Astrocyte (in vitro differentiated cells and primary cell): ENCODE data around the gene VAV2. TPM values are rescaled to one million over a fixed set of nuclear protein-coding genes. Genes with fewer than 3 reads are reported as not detected.

Experiments
- DNase-seq: peaks from one replicate; pipeline ENCODE4 v3.0.0-alpha.2; 2010; ENCODE audit warnings: low read depth
- FAIRE-seq: peaks from 2 replicates; lab custom pipeline; 2011; peaks lifted over from hg19 to GRCh38; lab: Jason Lieb, UNC
- H2AFZ ChIP-seq: 2 replicates; pipeline ENCODE4 v1.6.0; 2012; ENCODE audit warnings: low read depth, low read length, inconsistent platforms
- H3K27ac ChIP-seq: 2 replicates; pipeline ENCODE4 v1.5.1; 2011; ENCODE audit warnings: low read depth, low read length, inconsistent platforms
- H3K27me3 ChIP-seq: 2 replicates; pipeline ENCODE4 v1.6.0; 2011; ENCODE audit warnings: low read length, inconsistent platforms; ENCODE audit not compliant: insufficient read depth
- H3K36me3 ChIP-seq: 2 replicates; pipeline ENCODE4 v1.5.1; 2011; ENCODE audit warnings: low read length, inconsistent platforms; ENCODE audit not compliant: insufficient read depth
- H3K4me1 ChIP-seq: 2 replicates; pipeline ENCODE4 v1.5.1; 2011; ENCODE audit warnings: low read length, inconsistent platforms; ENCODE audit not compliant: insufficient read depth
- H3K4me2 ChIP-seq: 2 replicates; pipeline ENCODE4 v1.6.0; 2012; ENCODE audit warnings: low read length, inconsistent platforms
- H3K4me3 ChIP-seq: 2 replicates; pipeline ENCODE4 v1.5.1; 2011; ENCODE audit warnings: low read depth, mild to moderate bottlenecking, low read length, inconsistent platforms; ENCODE audit not compliant: insufficient read depth
- H3K79me2 ChIP-seq: 2 replicates; pipeline ENCODE4 v1.6.0; 2012; ENCODE audit warnings: mild to moderate bottlenecking, low read length, inconsistent platforms; ENCODE audit not compliant: insufficient read depth
- H3K9ac ChIP-seq: 2 replicates; pipeline ENCODE4 v1.6.0; 2012; ENCODE audit warnings: mild to moderate bottlenecking, low read length, inconsistent platforms
- H3K9me3 ChIP-seq: 2 replicates; pipeline ENCODE4 v1.5.1; 2012; ENCODE audit warnings: low read depth, mild to moderate bottlenecking, low read length, inconsistent platforms; ENCODE audit not compliant: insufficient read depth
- H4K20me1 ChIP-seq: 2 replicates; pipeline ENCODE4 v1.6.0; 2012; ENCODE audit warnings: low read length, inconsistent platforms; ENCODE audit not compliant: insufficient read depth
- H3K27ac Mint-ChIP-seq: one replicate; pipeline ENCODE4 v1.8.0; 2021; ENCODE audit warnings: mild to moderate bottlenecking, mixed read lengths; ENCODE audit not compliant: unreplicated experiment
- H3K27me3 Mint-ChIP-seq: one replicate; pipeline ENCODE4 v1.8.0; 2021; ENCODE audit warnings: low read depth, mixed read lengths; ENCODE audit not compliant: unreplicated experiment
- H3K36me3 Mint-ChIP-seq: one replicate; pipeline ENCODE4 v1.8.0; 2021; ENCODE audit warnings: low read depth, mixed read lengths; ENCODE audit not compliant: unreplicated experiment
- H3K4me1 Mint-ChIP-seq: one replicate; pipeline ENCODE4 v1.8.0; 2021; ENCODE audit warnings: low read depth, mixed read lengths; ENCODE audit not compliant: unreplicated experiment
- H3K4me3 Mint-ChIP-seq: one replicate; pipeline ENCODE4 v1.8.0; 2021; ENCODE audit warnings: mild to moderate bottlenecking, moderate library complexity, mixed read lengths; ENCODE audit not compliant: unreplicated experiment
- H3K9me3 Mint-ChIP-seq: one replicate; pipeline ENCODE4 v1.8.0; 2021; ENCODE audit warnings: mild to moderate bottlenecking, mixed read lengths; ENCODE audit not compliant: unreplicated experiment
- EZH2 ChIP-seq: IDR thresholded peaks from 2 replicates; pipeline ENCODE4 v1.6.1; 2012; ENCODE audit warnings: mild to moderate bottlenecking, low read length, inconsistent platforms; ENCODE audit not compliant: insufficient read depth
- total RNA-seq: library from RNA; stranded (reverse); gene quantifications from 2 replicates; pipeline ENCODE4 v1.2.1, GENCODE V29; 2021
- TF ChIP-seq, protein P1 (sequence below): IDR thresholded peaks from 2 replicates; pipeline ENCODE4 v1.5.1; 2011; ENCODE audit warnings: low read depth, mild to moderate bottlenecking, inconsistent platforms, low read length, moderate library complexity; ENCODE audit not compliant: insufficient read depth

Gene VAV2
- total RNA-seq, 1 donor from 2014 or later, result 36.5 TPM

DNA sequence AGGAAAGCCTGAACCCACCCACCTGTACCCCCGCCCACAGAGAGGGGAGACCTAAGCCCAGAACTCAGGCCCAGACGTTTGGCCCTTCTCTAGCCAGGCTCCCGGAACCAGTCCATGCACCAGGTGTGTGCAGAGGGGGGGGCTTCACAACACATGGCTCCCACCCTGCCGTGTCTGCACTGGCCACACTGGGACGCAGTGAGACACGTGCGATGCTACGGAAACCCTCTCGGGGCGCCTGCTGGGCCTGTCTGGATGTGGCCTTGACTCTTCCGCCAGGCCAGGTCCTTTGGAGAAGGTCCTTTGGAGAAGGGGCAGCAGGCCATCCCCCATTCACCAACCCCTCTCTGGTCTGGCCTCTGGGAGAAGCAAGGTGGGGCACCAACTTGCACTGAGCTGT, 195.6 kb downstream of the VAV2 start:
- DNase-seq (no peak), FAIRE-seq (no peak)
- TF ChIP-seq, protein P1, sequence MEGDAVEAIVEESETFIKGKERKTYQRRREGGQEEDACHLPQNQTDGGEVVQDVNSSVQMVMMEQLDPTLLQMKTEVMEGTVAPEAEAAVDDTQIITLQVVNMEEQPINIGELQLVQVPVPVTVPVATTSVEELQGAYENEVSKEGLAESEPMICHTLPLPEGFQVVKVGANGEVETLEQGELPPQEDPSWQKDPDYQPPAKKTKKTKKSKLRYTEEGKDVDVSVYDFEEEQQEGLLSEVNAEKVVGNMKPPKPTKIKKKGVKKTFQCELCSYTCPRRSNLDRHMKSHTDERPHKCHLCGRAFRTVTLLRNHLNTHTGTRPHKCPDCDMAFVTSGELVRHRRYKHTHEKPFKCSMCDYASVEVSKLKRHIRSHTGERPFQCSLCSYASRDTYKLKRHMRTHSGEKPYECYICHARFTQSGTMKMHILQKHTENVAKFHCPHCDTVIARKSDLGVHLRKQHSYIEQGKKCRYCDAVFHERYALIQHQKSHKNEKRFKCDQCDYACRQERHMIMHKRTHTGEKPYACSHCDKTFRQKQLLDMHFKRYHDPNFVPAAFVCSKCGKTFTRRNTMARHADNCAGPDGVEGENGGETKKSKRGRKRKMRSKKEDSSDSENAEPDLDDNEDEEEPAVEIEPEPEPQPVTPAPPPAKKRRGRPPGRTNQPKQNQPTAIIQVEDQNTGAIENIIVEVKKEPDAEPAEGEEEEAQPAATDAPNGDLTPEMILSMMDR, result no peak
- no peak for TF ChIP-seq EZH2
- peaks cover 27% of the 10 kb centered on the region for H4K20me1 ChIP-seq
- no peaks in the 10 kb centered on the region for H3K27me3 ChIP-seq
- Mint-ChIP-seq H3K27ac (no peak overlapping the region), H3K27me3 (no peaks in the 10 kb centered on the region), H3K9me3 (peaks cover 2% of the 10 kb centered on the region), H3K4me1 (no peaks in the 10 kb centered on the region), H3K36me3 (peaks cover 13% of the 10 kb centered on the region), H3K4me3 (no peak overlapping the region)
- H3K79me2 ChIP-seq, result no peaks in the 10 kb centered on the region
- H3K9me3 ChIP-seq, result no peaks in the 10 kb centered on the region
- H3K4me3 ChIP-seq, result no peak overlapping the region
- no peak overlapping the region for H2AFZ ChIP-seq
- no peak overlapping the region for H3K27ac ChIP-seq
- no peaks in the 10 kb centered on the region for H3K4me1 ChIP-seq
- peaks cover 3% of the 10 kb centered on the region for H3K36me3 ChIP-seq
- H3K9ac ChIP-seq, result no peak overlapping the region
- no peak overlapping the region for H3K4me2 ChIP-seq

DNA sequence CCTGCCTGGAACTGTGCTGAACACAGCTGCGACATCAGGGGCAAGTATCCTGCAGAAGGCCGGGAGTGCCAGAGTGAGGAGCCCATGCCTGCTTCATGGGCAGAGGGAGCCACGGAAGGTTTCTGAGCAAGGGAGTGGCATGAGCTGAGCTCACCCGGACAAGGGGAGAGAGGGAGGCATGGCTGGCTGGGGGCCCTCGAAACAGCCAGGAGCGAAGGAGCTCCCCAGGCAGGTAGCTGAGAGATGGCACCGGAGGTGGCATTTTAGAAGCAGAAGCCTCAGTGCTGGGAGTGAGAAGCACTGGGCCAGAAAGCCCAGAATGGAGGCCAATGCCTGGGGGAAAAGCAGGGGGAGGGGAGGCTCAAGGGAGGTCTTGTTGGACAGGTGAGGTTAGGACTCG, 197.1 kb downstream of the VAV2 start:
- peaks cover 4% of the 10 kb centered on the region for H3K36me3 ChIP-seq
- Mint-ChIP-seq H3K4me3 (no peak overlapping the region), H3K9me3 (peaks cover 2% of the 10 kb centered on the region), H3K27me3 (no peaks in the 10 kb centered on the region), H3K4me1 (no peaks in the 10 kb centered on the region), H3K27ac (no peak overlapping the region), H3K36me3 (peaks cover 10% of the 10 kb centered on the region)
- H3K9me3 ChIP-seq, result no peaks in the 10 kb centered on the region
- H3K4me2 ChIP-seq, result no peak overlapping the region
- H3K9ac ChIP-seq, result no peak overlapping the region
- peaks cover 18% of the 10 kb centered on the region for H4K20me1 ChIP-seq
- no peak for FAIRE-seq
- no peak overlapping the region for H2AFZ ChIP-seq
- H3K27me3 ChIP-seq, result no peaks in the 10 kb centered on the region
- no peaks in the 10 kb centered on the region for H3K4me1 ChIP-seq
- no peak overlapping the region for H3K27ac ChIP-seq
- no peaks in the 10 kb centered on the region for H3K79me2 ChIP-seq
- DNase-seq, result no peak
- TF ChIP-seq EZH2, result no peak
- TF ChIP-seq, protein P1, result no peak
- no peak overlapping the region for H3K4me3 ChIP-seq

DNA sequence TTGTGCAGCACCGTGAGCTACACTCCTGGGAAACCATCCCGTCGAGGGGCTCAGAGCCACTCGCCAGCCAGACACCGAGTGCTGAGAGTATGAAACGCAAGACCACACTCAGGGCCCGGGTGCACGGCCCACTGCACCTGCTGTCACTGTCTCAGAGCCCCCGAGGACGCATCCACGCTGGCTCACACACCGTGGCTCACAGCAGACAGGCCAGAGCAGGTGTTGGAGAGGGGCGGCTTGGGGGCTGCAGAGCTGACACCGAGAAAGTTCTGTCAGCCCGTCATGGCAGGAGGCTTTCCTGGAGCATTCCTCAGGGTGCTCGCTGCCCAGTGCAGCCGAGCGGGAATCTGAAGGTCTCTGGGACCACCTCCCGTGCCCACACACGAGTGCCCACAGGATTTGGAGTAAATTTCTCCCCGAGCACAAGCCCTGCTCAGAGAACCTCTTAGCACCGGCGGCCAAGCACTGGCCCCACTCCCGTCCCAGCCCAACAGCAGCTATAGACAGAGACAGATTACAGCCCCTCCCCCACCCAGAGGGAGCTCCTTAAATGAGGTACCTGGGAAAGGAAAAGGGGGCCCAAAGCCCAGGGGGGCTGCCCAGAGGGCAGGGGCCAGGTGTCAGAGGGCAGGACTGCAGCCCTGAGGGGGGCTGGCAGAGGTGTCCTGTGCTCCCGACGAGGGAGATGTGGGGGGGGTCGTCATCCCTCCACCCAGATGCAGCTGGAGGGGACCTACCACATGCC, 197.9 kb downstream of the VAV2 start:
- FAIRE-seq (no peak), DNase-seq (no peak)
- no peak overlapping the region for H3K4me2 ChIP-seq
- no peaks in the 10 kb centered on the region for H3K79me2 ChIP-seq
- no peak overlapping the region for H3K4me3 ChIP-seq
- Mint-ChIP-seq H3K9me3 (no peaks in the 10 kb centered on the region), H3K27me3 (no peaks in the 10 kb centered on the region), H3K4me1 (no peaks in the 10 kb centered on the region), H3K36me3 (peaks cover 8% of the 10 kb centered on the region), H3K4me3 (no peak overlapping the region), H3K27ac (no peak overlapping the region)
- no peaks in the 10 kb centered on the region for H3K4me1 ChIP-seq
- H2AFZ ChIP-seq, result no peak overlapping the region
- no peaks in the 10 kb centered on the region for H3K9me3 ChIP-seq
- H3K27me3 ChIP-seq, result no peaks in the 10 kb centered on the region
- H3K36me3 ChIP-seq, result peaks cover 4% of the 10 kb centered on the region
- H3K27ac ChIP-seq, result no peak overlapping the region
- TF ChIP-seq EZH2, result no peak
- TF ChIP-seq, protein P1, result no peak
- H3K9ac ChIP-seq, result no peak overlapping the region
- H4K20me1 ChIP-seq, result peaks cover 18% of the 10 kb centered on the region
